Fibroblast of pulmonary artery (primary cell): ENCODE measurements around the gene SLC6A15.

Experiments used
- DNase-seq: peaks from one replicate; pipeline ENCODE4 v3.0.0-alpha.2; 2010; ENCODE audit warnings: low read depth
- H3K4me3 ChIP-seq: replicated peaks from 2 replicates; pipeline ENCODE4 v1.5.1; 2011; ENCODE audit warnings: low read depth, mild to moderate bottlenecking, control low read depth, low read length, moderate library complexity
- TF ChIP-seq, protein P1 (sequence below): IDR thresholded peaks from 2 replicates; pipeline ENCODE4 v1.5.1; 2011; ENCODE audit warnings: mild to moderate bottlenecking, control low read depth, low read length, inconsistent platforms; ENCODE audit errors: missing control alignments

Gene SLC6A15

DNA sequence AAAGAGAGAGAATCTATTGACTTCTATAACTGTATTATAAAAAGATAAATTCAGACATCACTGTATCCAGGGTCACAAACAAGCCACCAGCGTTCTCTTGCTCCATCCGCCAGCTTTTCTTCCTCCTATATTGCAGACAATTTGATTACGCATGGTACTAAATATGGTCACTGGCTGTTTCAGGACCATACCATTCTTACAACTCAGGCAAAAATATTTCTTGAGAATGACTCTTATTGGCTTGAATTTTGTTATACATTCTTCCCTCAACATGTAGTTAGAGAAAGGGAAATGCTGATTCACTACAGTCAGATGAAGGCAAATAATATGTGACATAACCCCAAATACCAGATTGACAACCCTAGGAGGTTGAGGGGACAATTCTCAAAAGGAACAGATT lies 101.3 kb downstream of the SLC6A15 start:
- TF ChIP-seq, protein P1, sequence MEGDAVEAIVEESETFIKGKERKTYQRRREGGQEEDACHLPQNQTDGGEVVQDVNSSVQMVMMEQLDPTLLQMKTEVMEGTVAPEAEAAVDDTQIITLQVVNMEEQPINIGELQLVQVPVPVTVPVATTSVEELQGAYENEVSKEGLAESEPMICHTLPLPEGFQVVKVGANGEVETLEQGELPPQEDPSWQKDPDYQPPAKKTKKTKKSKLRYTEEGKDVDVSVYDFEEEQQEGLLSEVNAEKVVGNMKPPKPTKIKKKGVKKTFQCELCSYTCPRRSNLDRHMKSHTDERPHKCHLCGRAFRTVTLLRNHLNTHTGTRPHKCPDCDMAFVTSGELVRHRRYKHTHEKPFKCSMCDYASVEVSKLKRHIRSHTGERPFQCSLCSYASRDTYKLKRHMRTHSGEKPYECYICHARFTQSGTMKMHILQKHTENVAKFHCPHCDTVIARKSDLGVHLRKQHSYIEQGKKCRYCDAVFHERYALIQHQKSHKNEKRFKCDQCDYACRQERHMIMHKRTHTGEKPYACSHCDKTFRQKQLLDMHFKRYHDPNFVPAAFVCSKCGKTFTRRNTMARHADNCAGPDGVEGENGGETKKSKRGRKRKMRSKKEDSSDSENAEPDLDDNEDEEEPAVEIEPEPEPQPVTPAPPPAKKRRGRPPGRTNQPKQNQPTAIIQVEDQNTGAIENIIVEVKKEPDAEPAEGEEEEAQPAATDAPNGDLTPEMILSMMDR: no peak
- H3K4me3 ChIP-seq: no peak overlapping the region
- DNase-seq: no peak

- DNase-seq: no peak
- TF ChIP-seq, protein P1: no peak
These were observed 102.0 kb downstream of the SLC6A15 start for GRCh38 chr12:84810611-84811010.

More at GRCh38 chr12:84810611-84811010, 102.0 kb downstream of the SLC6A15 start:
- H3K4me3 ChIP-seq: no peak overlapping the region
